Epithelial cell of proximal tubule (primary cell): ENCODE measurements around the gene TMEM267. TPM values are rescaled to one million over a fixed set of nuclear protein-coding genes. Genes with fewer than 3 reads are reported as not detected.
A peak's percentile ranks its signal among the peaks of the same experiment; 100 is the strongest.
"Not testable (repeated sequence)": the region's sequence is repeated elsewhere in the genome, so short reads cannot be mapped to it uniquely, and the experiment has no call there.

ENCODE experiments used
- DNase-seq: peaks from one replicate; pipeline ENCODE4 v3.0.0-alpha.2; 2011; ENCODE audit warnings: low read depth
- H3K4me3 ChIP-seq: 2 replicates; pipeline ENCODE4 v1.5.1; 2011; ENCODE audit warnings: low read depth, mild to moderate bottlenecking, low read length
- CTCF ChIP-seq: conservative IDR thresholded peaks from 2 replicates; pipeline ENCODE4 v1.5.1; 2012; ENCODE audit warnings: low read depth, mild to moderate bottlenecking, low read length
- total RNA-seq: library from RNA; depleted of rRNA; stranded (reverse); fragments of >200 nt; gene quantifications from 2 replicates; pipeline ENCODE4 v1.2.3, GENCODE V29; 2015

The TMEM267 gene
- total RNA-seq, 1 donor from 2014 or later = 7.8 TPM

GRCh38 chr5:43485406-43485805 is 1.7 kb upstream of the TMEM267 start:
- no peak for TF ChIP-seq CTCF

GRCh38 chr5:43484106-43484849 is 613 bp upstream of the TMEM267 start:
- TF ChIP-seq CTCF = peak; percentile 62
- peak overlapping the region; percentile 90 for H3K4me3 ChIP-seq
- peak; percentile 56 for DNase-seq

More at GRCh38 chr5:43485406-43485805, 1.7 kb upstream of the TMEM267 start:
- no peak for DNase-seq
- H3K4me3 ChIP-seq = no peak overlapping the region

- no peak for TF ChIP-seq CTCF
- peak overlapping the region; percentile 90 for H3K4me3 ChIP-seq
- no peak for DNase-seq
Observed at GRCh38 chr5:43482490-43483297, 971 bp downstream of the TMEM267 start.

GRCh38 chr5:43469671-43470391 is 13.8 kb downstream of the TMEM267 start:
- no peak overlapping the region for H3K4me3 ChIP-seq
- no peak for DNase-seq
- TF ChIP-seq CTCF = peak; percentile 20

GRCh38 chr5:43467100-43467499 is 16.6 kb downstream of the TMEM267 start:
- TF ChIP-seq CTCF = no peak
- H3K4me3 ChIP-seq = no peak overlapping the region
- DNase-seq = no peak

GRCh38 chr5:43465455-43465854 is 18.2 kb downstream of the TMEM267 start:
- H3K4me3 ChIP-seq, DNase-seq: not testable (repeated sequence)

- H3K4me3 ChIP-seq = no peak overlapping the region
- DNase-seq = no peak
- TF ChIP-seq CTCF = no peak
Observed at GRCh38 chr5:43461066-43461465, 22.6 kb downstream of the TMEM267 start.
